Omental fat pad (tissue), 4 donors: Measurements from ENCODE around the gene SLC8A1. TPM values are rescaled to one million over a fixed set of nuclear protein-coding genes. Genes with fewer than 3 reads are reported as not detected.

Source experiments
- ATAC-seq: fragments of 150-250 bp; one replicate; pipeline ENCODE4 v1.9.1; 2016; ENCODE audit warnings: mild to moderate bottlenecking, moderate library complexity; ENCODE audit not compliant: low FRiP score
- DNase-seq: peaks from one replicate; pipeline ENCODE4 v3.0.0-alpha.2; 2019; ENCODE audit warnings: low spot score
- CTCF ChIP-seq, 3 donors: fragments of 450-650 bp; IDR thresholded peaks; one replicate each; pipeline ENCODE4 v1.5.1; 2016 to 2017; ENCODE audit warnings: antibody characterized with exemption in 3 of 3, mild to moderate bottlenecking in 3 of 3, moderate library complexity in 2 of 3
- total RNA-seq, 4 donors: library from RNA; depleted of rRNA; stranded (reverse); fragments of >200 nt; gene quantifications; one replicate each; pipeline ENCODE4 v1.1.0, GENCODE V29; 2016

The SLC8A1 gene
- total RNA-seq, 4 donors from 2014 or later = 17.5 to 47.0 (median 30.0) TPM

- no peak for TF ChIP-seq CTCF (IDR thresholded peaks at IDR 0.05)
- no peak for ATAC-seq
- DNase-seq = no peak
These were observed 254.8 kb downstream of the SLC8A1 start for GRCh38 chr2:40197121-40197520.

GRCh38 chr2:40193670-40194026 lies 258.2 kb downstream of the SLC8A1 start:
- DNase-seq (no peak), ATAC-seq (no peak)
- no peak for TF ChIP-seq CTCF (IDR thresholded peaks at IDR 0.05)

- DNase-seq (no peak), ATAC-seq (no peak)
- TF ChIP-seq CTCF (IDR thresholded peaks at IDR 0.05) = no peak
These were observed 258.8 kb downstream of the SLC8A1 start for GRCh38 chr2:40192864-40193669.

- no peak for ATAC-seq
These were observed 261.4 kb downstream of the SLC8A1 start for GRCh38 chr2:40190457-40190856.

GRCh38 chr2:40189881-40190280 lies 262.0 kb downstream of the SLC8A1 start:
- no peak for TF ChIP-seq CTCF (IDR thresholded peaks at IDR 0.05)
- ATAC-seq = no peak
- no peak for DNase-seq

More at GRCh38 chr2:40190457-40190856, 261.4 kb downstream of the SLC8A1 start:
- no peak for TF ChIP-seq CTCF (IDR thresholded peaks at IDR 0.05)
- DNase-seq = no peak

- DNase-seq (no peak), ATAC-seq (no peak)
- TF ChIP-seq CTCF (IDR thresholded peaks at IDR 0.05) = no peak
These were observed 264.8 kb downstream of the SLC8A1 start for GRCh38 chr2:40187054-40187453.

- no peak for ATAC-seq
- TF ChIP-seq CTCF (IDR thresholded peaks at IDR 0.05) = no peak
- DNase-seq = no peak
These were observed 267.3 kb downstream of the SLC8A1 start for GRCh38 chr2:40184551-40184950.
